ENCODE measurements around the gene CDH13.

Gene CDH13

GRCh38 chr16:83720981-83721380 is 1094.2 kb downstream of the CDH13 start:
- DNase-seq (ENCODE audit: low spot score in 2 of 2) (no peak), ATAC-seq (replicated peaks; ENCODE audit: extremely low read depth, poor library complexity, severe bottlenecking) (no peak)
- H3K27me3 Mint-ChIP-seq, result peaks cover 15% of the 10 kb centered on the region
- H3K36me3 Mint-ChIP-seq (ENCODE audit: insufficient read depth), result no peaks in the 10 kb centered on the region
- H3K4me3 Mint-ChIP-seq, result no peak overlapping the region
- no peaks in the 10 kb centered on the region for H3K4me1 Mint-ChIP-seq
- no peak overlapping the region for H3K27ac Mint-ChIP-seq (ENCODE audit: low read depth)
- H3K9me3 Mint-ChIP-seq, result no peaks in the 10 kb centered on the region

- Mint-ChIP-seq H3K36me3 (ENCODE audit: insufficient read depth) (no peaks in the 10 kb centered on the region), H3K4me1 (no peaks in the 10 kb centered on the region), H3K4me3 (no peak overlapping the region), H3K9me3 (no peaks in the 10 kb centered on the region), H3K27me3 (peaks cover 15% of the 10 kb centered on the region), H3K27ac (ENCODE audit: low read depth) (no peak overlapping the region)
- no peak for DNase-seq (ENCODE audit: low spot score in 2 of 2)
- no peak for ATAC-seq (replicated peaks; ENCODE audit: extremely low read depth, poor library complexity, severe bottlenecking)
Measured at GRCh38 chr16:83721676-83722075, 1094.9 kb downstream of the CDH13 start.

- no peak for ATAC-seq (replicated peaks; ENCODE audit: extremely low read depth, poor library complexity, severe bottlenecking)
- DNase-seq (ENCODE audit: low spot score in 2 of 2), result no peak
- H3K27me3 Mint-ChIP-seq, result peaks cover 10% of the 10 kb centered on the region
Measured at GRCh38 chr16:83722456-83723183, 1095.9 kb downstream of the CDH13 start.

GRCh38 chr16:83723244-83723643 is 1096.5 kb downstream of the CDH13 start:
- no peak for ATAC-seq (replicated peaks; ENCODE audit: extremely low read depth, poor library complexity, severe bottlenecking)
- Mint-ChIP-seq H3K9me3 (no peaks in the 10 kb centered on the region), H3K36me3 (ENCODE audit: insufficient read depth) (no peaks in the 10 kb centered on the region), H3K27ac (ENCODE audit: low read depth) (no peak overlapping the region), H3K4me1 (no peaks in the 10 kb centered on the region), H3K27me3 (peaks cover 4% of the 10 kb centered on the region), H3K4me3 (no peak overlapping the region)
- no peak for DNase-seq (ENCODE audit: low spot score in 2 of 2)

More at GRCh38 chr16:83722456-83723183, 1095.9 kb downstream of the CDH13 start:
- no peaks in the 10 kb centered on the region for H3K4me1 Mint-ChIP-seq
- no peak overlapping the region for H3K4me3 Mint-ChIP-seq
- no peaks in the 10 kb centered on the region for H3K36me3 Mint-ChIP-seq (ENCODE audit: insufficient read depth)
- no peaks in the 10 kb centered on the region for H3K9me3 Mint-ChIP-seq
- no peak overlapping the region for H3K27ac Mint-ChIP-seq (ENCODE audit: low read depth)

GRCh38 chr16:83723901-83724300 is 1097.1 kb downstream of the CDH13 start:
- Mint-ChIP-seq H3K4me3 (no peak overlapping the region), H3K9me3 (no peaks in the 10 kb centered on the region), H3K4me1 (no peaks in the 10 kb centered on the region), H3K27me3 (no peaks in the 10 kb centered on the region), H3K27ac (ENCODE audit: low read depth) (no peak overlapping the region), H3K36me3 (ENCODE audit: insufficient read depth) (no peaks in the 10 kb centered on the region)
- DNase-seq (ENCODE audit: low spot score in 2 of 2), result no peak
- ATAC-seq (replicated peaks; ENCODE audit: extremely low read depth, poor library complexity, severe bottlenecking), result no peak

GRCh38 chr16:83724585-83724984 is 1097.8 kb downstream of the CDH13 start:
- Mint-ChIP-seq H3K4me1 (no peaks in the 10 kb centered on the region), H3K27ac (ENCODE audit: low read depth) (no peak overlapping the region), H3K27me3 (no peaks in the 10 kb centered on the region), H3K9me3 (no peaks in the 10 kb centered on the region), H3K4me3 (no peak overlapping the region), H3K36me3 (ENCODE audit: insufficient read depth) (no peaks in the 10 kb centered on the region)
- DNase-seq (ENCODE audit: low spot score in 2 of 2) (no peak), ATAC-seq (replicated peaks; ENCODE audit: extremely low read depth, poor library complexity, severe bottlenecking) (no peak)

- Mint-ChIP-seq H3K9me3 (no peaks in the 10 kb centered on the region), H3K27ac (ENCODE audit: low read depth) (no peak overlapping the region), H3K4me1 (no peaks in the 10 kb centered on the region), H3K27me3 (no peaks in the 10 kb centered on the region), H3K36me3 (ENCODE audit: insufficient read depth) (no peaks in the 10 kb centered on the region), H3K4me3 (no peak overlapping the region)
- DNase-seq (ENCODE audit: low spot score in 2 of 2) (no peak), ATAC-seq (replicated peaks; ENCODE audit: extremely low read depth, poor library complexity, severe bottlenecking) (no peak)
Measured at GRCh38 chr16:83725313-83725712, 1098.5 kb downstream of the CDH13 start.

GRCh38 chr16:83727018-83727417 is 1100.2 kb downstream of the CDH13 start:
- no peak overlapping the region for H3K27ac Mint-ChIP-seq (ENCODE audit: low read depth)
- DNase-seq (ENCODE audit: low spot score in 2 of 2) (no peak), ATAC-seq (replicated peaks; ENCODE audit: extremely low read depth, poor library complexity, severe bottlenecking) (no peak)
- H3K4me3 Mint-ChIP-seq, result no peak overlapping the region
- H3K27me3 Mint-ChIP-seq, result no peaks in the 10 kb centered on the region
- no peaks in the 10 kb centered on the region for H3K36me3 Mint-ChIP-seq (ENCODE audit: insufficient read depth)
- no peaks in the 10 kb centered on the region for H3K9me3 Mint-ChIP-seq
- H3K4me1 Mint-ChIP-seq, result no peaks in the 10 kb centered on the region

GRCh38 chr16:83727751-83728352 is 1101.1 kb downstream of the CDH13 start:
- no peak overlapping the region for H3K27ac Mint-ChIP-seq (ENCODE audit: low read depth)
- DNase-seq (ENCODE audit: low spot score in 2 of 2), result no peak

GRCh38 chr16:83728492-83728891 is 1101.7 kb downstream of the CDH13 start:
- Mint-ChIP-seq H3K9me3 (no peaks in the 10 kb centered on the region), H3K27me3 (no peaks in the 10 kb centered on the region), H3K4me3 (no peak overlapping the region), H3K4me1 (no peaks in the 10 kb centered on the region), H3K36me3 (ENCODE audit: insufficient read depth) (no peaks in the 10 kb centered on the region), H3K27ac (ENCODE audit: low read depth) (no peak overlapping the region)
- ATAC-seq (replicated peaks; ENCODE audit: extremely low read depth, poor library complexity, severe bottlenecking), result no peak
- DNase-seq (ENCODE audit: low spot score in 2 of 2), result no peak

More at GRCh38 chr16:83727751-83728352, 1101.1 kb downstream of the CDH13 start:
- Mint-ChIP-seq H3K27me3 (no peaks in the 10 kb centered on the region), H3K36me3 (ENCODE audit: insufficient read depth) (no peaks in the 10 kb centered on the region), H3K4me1 (no peaks in the 10 kb centered on the region), H3K9me3 (no peaks in the 10 kb centered on the region), H3K4me3 (no peak overlapping the region)
- ATAC-seq (replicated peaks; ENCODE audit: extremely low read depth, poor library complexity, severe bottlenecking), result no peak

GRCh38 chr16:83730812-83731211 is 1104.0 kb downstream of the CDH13 start:
- H3K27me3 Mint-ChIP-seq, result no peaks in the 10 kb centered on the region
- no peaks in the 10 kb centered on the region for H3K4me1 Mint-ChIP-seq
- DNase-seq (ENCODE audit: low spot score in 2 of 2) (no peak), ATAC-seq (replicated peaks; ENCODE audit: extremely low read depth, poor library complexity, severe bottlenecking) (no peak)
- no peak overlapping the region for H3K4me3 Mint-ChIP-seq
- no peak overlapping the region for H3K27ac Mint-ChIP-seq (ENCODE audit: low read depth)
- no peaks in the 10 kb centered on the region for H3K36me3 Mint-ChIP-seq (ENCODE audit: insufficient read depth)
- peaks cover 10% of the 10 kb centered on the region for H3K9me3 Mint-ChIP-seq

GRCh38 chr16:83732536-83732935 is 1105.8 kb downstream of the CDH13 start:
- Mint-ChIP-seq H3K36me3 (ENCODE audit: insufficient read depth) (no peaks in the 10 kb centered on the region), H3K27me3 (no peaks in the 10 kb centered on the region), H3K9me3 (peaks cover 11% of the 10 kb centered on the region), H3K27ac (ENCODE audit: low read depth) (no peak overlapping the region), H3K4me1 (no peaks in the 10 kb centered on the region), H3K4me3 (no peak overlapping the region)
- ATAC-seq (replicated peaks; ENCODE audit: extremely low read depth, poor library complexity, severe bottlenecking) (no peak), DNase-seq (ENCODE audit: low spot score in 2 of 2) (no peak)

- DNase-seq (ENCODE audit: low spot score in 2 of 2) (no peak), ATAC-seq (replicated peaks; ENCODE audit: extremely low read depth, poor library complexity, severe bottlenecking) (no peak)
- H3K36me3 Mint-ChIP-seq (ENCODE audit: insufficient read depth), result no peaks in the 10 kb centered on the region
- peaks cover 11% of the 10 kb centered on the region for H3K9me3 Mint-ChIP-seq
- H3K27ac Mint-ChIP-seq (ENCODE audit: low read depth), result no peak overlapping the region
- H3K4me3 Mint-ChIP-seq, result no peak overlapping the region
- H3K4me1 Mint-ChIP-seq, result no peaks in the 10 kb centered on the region
- H3K27me3 Mint-ChIP-seq, result no peaks in the 10 kb centered on the region
Measured at GRCh38 chr16:83733301-83733700, 1106.5 kb downstream of the CDH13 start.
